IMR-90 (cell line): ENCODE results near the gene HHLA2. TPM values are rescaled to one million over a fixed set of nuclear protein-coding genes. Genes with fewer than 3 reads are reported as not detected.

ENCODE experiments used
- ATAC-seq: fragments of 200-7000 bp; cut with Tn5 transposase; 2 replicates; pipeline ENCODE4 v1.9.1; 2020; ENCODE audit warnings: low read depth, mild to moderate bottlenecking, moderate library complexity
- BruUV-seq: library from RNA; stranded (reverse); fragments of 400-500 nt; replicated peaks from 2 replicates; lab custom pipeline; 2021; lab: Mats Ljungman, UMichigan
- CTCF ChIA-PET: fragments of 300-600 bp; formaldehyde crosslinking; extraction: SDS; loops from one replicate; lab custom pipeline; 2021; ENCODE audit warnings: antibody characterized with exemption; lab: Yijun Ruan, JAX
- POLR2A ChIA-PET: fragments of 300-600 bp; sonication (Branson Sonifier 250); formaldehyde crosslinking; loops from one replicate; lab custom pipeline; 2022; ENCODE audit warnings: antibody characterized with exemption; ENCODE audit not compliant: unreplicated experiment; lab: Charles Lee
- DNase-seq: peaks from one replicate; pipeline ENCODE4 v3.0.0; 2013
- H2AFZ ChIP-seq: replicated peaks from 2 replicates; pipeline ENCODE3; 2013; ENCODE audit warnings: low read length, mild to moderate bottlenecking; ENCODE audit not compliant: poor library complexity
- H2AK5ac ChIP-seq: 2 replicates; pipeline ENCODE4 v1.6.1; 2013; ENCODE audit warnings: low read depth, low read length, inconsistent platforms
- H2AK9ac ChIP-seq: replicated peaks from 2 replicates; pipeline ENCODE3; 2013; ENCODE audit warnings: mild to moderate bottlenecking, low read depth, low read length, moderate library complexity; ENCODE audit not compliant: poor library complexity
- H2BK120ac ChIP-seq: 2 replicates; pipeline ENCODE4 v1.6.1; 2013; ENCODE audit warnings: low read depth, low read length, inconsistent platforms
- H2BK15ac ChIP-seq: 3 replicates; pipeline ENCODE4 v1.6.1; 2013; ENCODE audit warnings: low read depth, low read length, inconsistent platforms
- H2BK20ac ChIP-seq: 2 replicates; pipeline ENCODE4 v1.6.1; 2013; ENCODE audit warnings: low read depth, mild to moderate bottlenecking, inconsistent platforms, low read length, moderate library complexity
- H2BK5ac ChIP-seq: 2 replicates; pipeline ENCODE4 v1.6.1; 2013; ENCODE audit warnings: mild to moderate bottlenecking, low read depth, low read length, inconsistent platforms; ENCODE audit not compliant: poor library complexity, severe bottlenecking
- H3K14ac ChIP-seq: replicated peaks from 2 replicates; pipeline ENCODE4 v1.6.1; 2013; ENCODE audit warnings: low read depth, low read length, inconsistent platforms
- H3K18ac ChIP-seq: 2 replicates; pipeline ENCODE4 v1.6.1; 2013; ENCODE audit warnings: low read depth, low read length, control low read depth
- H3K23ac ChIP-seq: 2 replicates; pipeline ENCODE4 v1.6.1; 2013; ENCODE audit warnings: low read depth, low read length, inconsistent platforms
- H3K27ac ChIP-seq: 2 replicates; pipeline ENCODE4 v1.5.1; 2013; ENCODE audit warnings: mild to moderate bottlenecking, control low read depth, low read length; ENCODE audit not compliant: insufficient read depth
- H3K27me3 ChIP-seq: 2 replicates; pipeline ENCODE4 v1.6.1; 2013; ENCODE audit warnings: low read length; ENCODE audit not compliant: control insufficient read depth, insufficient read depth
- H3K36me3 ChIP-seq: 2 replicates; pipeline ENCODE4 v1.6.1; 2013; ENCODE audit warnings: low read length, mixed read lengths; ENCODE audit not compliant: control insufficient read depth, insufficient read depth
- H3K4ac ChIP-seq: 2 replicates; pipeline ENCODE4 v1.6.1; 2013; ENCODE audit warnings: low read depth, low read length, inconsistent platforms
- H3K4me1 ChIP-seq: 2 replicates; pipeline ENCODE4 v1.6.1; 2013; ENCODE audit warnings: low read length, mixed read lengths; ENCODE audit not compliant: control insufficient read depth, insufficient read depth
- H3K4me2 ChIP-seq: 2 replicates; pipeline ENCODE4 v1.6.1; 2013; ENCODE audit warnings: low read depth, mild to moderate bottlenecking, control low read depth, low read length, moderate library complexity
- H3K4me3 ChIP-seq: 2 replicates; pipeline ENCODE4 v1.5.1; 2013; ENCODE audit warnings: low read depth, mild to moderate bottlenecking, control low read depth, low read length, moderate library complexity; ENCODE audit not compliant: insufficient read depth
- H3K56ac ChIP-seq: 2 replicates; pipeline ENCODE4 v1.6.1; 2013; ENCODE audit warnings: low read length, inconsistent platforms; ENCODE audit not compliant: insufficient read depth; ENCODE audit errors: extremely low read depth
- H3K79me1 ChIP-seq, 2 experiments: 2 replicates each; pipeline ENCODE4 v1.6.1; 2013; ENCODE audit warnings: low read length in 2 of 2, inconsistent platforms in 1 of 2, low read depth in 1 of 2
- H3K9ac ChIP-seq: 2 replicates; pipeline ENCODE4 v1.6.1; 2013; ENCODE audit warnings: low read depth, low read length, control low read depth
- H3K9me1 ChIP-seq: 2 replicates; pipeline ENCODE4 v1.6.1; 2013; ENCODE audit warnings: low read length, inconsistent platforms; ENCODE audit not compliant: insufficient read depth
- H3K9me3 ChIP-seq: 2 replicates; pipeline ENCODE4 v1.6.1; 2013; ENCODE audit warnings: low read length; ENCODE audit not compliant: control insufficient read depth, insufficient read depth
- H4K20me1 ChIP-seq: 2 replicates; pipeline ENCODE4 v1.6.1; 2013; ENCODE audit warnings: low read length, inconsistent platforms; ENCODE audit not compliant: insufficient read depth
- H4K5ac ChIP-seq: 2 replicates; pipeline ENCODE4 v1.6.1; 2013; ENCODE audit warnings: mild to moderate bottlenecking, low read depth, low read length, control low read depth
- H4K8ac ChIP-seq, 2 experiments: 2 replicates each; pipeline ENCODE4 v1.6.1; 2013; ENCODE audit warnings: low read depth in 2 of 2, low read length in 2 of 2, control low read depth in 1 of 2, inconsistent platforms in 1 of 2
- H4K91ac ChIP-seq: 2 replicates; pipeline ENCODE4 v1.6.1; 2013; ENCODE audit warnings: low read depth, low read length, inconsistent platforms; ENCODE audit not compliant: insufficient read depth
- CEBPB ChIP-seq: IDR thresholded peaks from 2 replicates; pipeline ENCODE4 v1.6.1; 2012; ENCODE audit warnings: low read depth, low read length, improper control_type of control experiment
- POLR2A ChIP-seq: IDR thresholded peaks from 2 replicates; pipeline ENCODE4 v1.6.1; 2012; ENCODE audit warnings: mild to moderate bottlenecking, low read depth, low read length
- WGBS, 2 experiments: methylation state at CpG; one replicate each; pipeline versions ENCODE4 v1.1.5 to v1.1.7; 2013; ENCODE audit warnings: missing lambda C conversion rate in 2 of 2; ENCODE audit not compliant: insufficient read length in 1 of 2; ENCODE audit errors: extremely low coverage in 2 of 2; 5-methylcytosine and 5-hydroxymethylcytosine counted together
- dilution Hi-C: fragments of 300-500 bp; cut with HindIII; formaldehyde crosslinking; loops from one replicate; pipeline ENCODE4 v1.14.3; 2018; ENCODE audit warnings: low sequenced_read_pairs; ENCODE audit not compliant: unreplicated experiment
- in situ Hi-C: fragments of 300-500 bp; cut with MboI; formaldehyde crosslinking; loops from 3 replicates; pipeline ENCODE4 v1.14.3; 2019; ENCODE audit warnings: low sequenced_read_pairs, inconsistent platforms, mixed read lengths
- intact Hi-C: fragments of 100-400 bp; cut with micrococcal nuclease; formaldehyde crosslinking; loops from 2 replicates; pipeline ENCODE4 v1.10.0; 2022
- polyA plus RNA-seq, 3 experiments: library from polyadenylated mRNA; depleted of rRNA; stranded (reverse); fragments of >200 nt; gene quantifications; 2 replicates each; pipeline ENCODE4 v1.2.3, GENCODE V29; 2012; ENCODE audit warnings: low replicate concordance in 1 of 3
- total RNA-seq: library from RNA; depleted of rRNA; stranded (reverse); fragments of >200 nt; gene quantifications from 2 replicates; pipeline ENCODE4 v1.2.3, GENCODE V29; 2012

The HHLA2 gene
- total and polyA plus RNA-seq, 2 of the 4 experiments (the other 2 are of a cell fraction): not detected

GRCh38 chr3:108302570-108302969 is 6.2 kb downstream of the HHLA2 start:
- H3K4me2 ChIP-seq: no peak overlapping the region
- in situ Hi-C loops: no loop called here
- H3K79me1 ChIP-seq: no peaks in the 10 kb centered on the region
- peak; percentile 39 for TF ChIP-seq CEBPB
- no peak for TF ChIP-seq POLR2A
- no peak overlapping the region for H3K4me3 ChIP-seq
- peak overlapping the region; percentile 10 for H3K4ac ChIP-seq
- peaks cover 2% of the 10 kb centered on the region; the same call in 1 of the 2 replicates for H3K9me1 ChIP-seq
- H2AFZ ChIP-seq: no peak overlapping the region
- intact Hi-C loops: loop anchor here (10.0 kb wide), 2 partner anchors 62 to 208 kb away; partner anchors contain the start of gene CD47
- H3K14ac ChIP-seq: no peak overlapping the region
- H2BK120ac ChIP-seq: peak overlapping the region; percentile 13; the same call in 1 of the 2 replicates
- DNase-seq: no peak
- ChIA-PET CTCF (no interaction called here), POLR2A (no interaction called here)
- H4K91ac ChIP-seq: no peak overlapping the region
- H3K23ac ChIP-seq: no peak overlapping the region
- H3K9me3 ChIP-seq: no peaks in the 10 kb centered on the region
- no peak overlapping the region for H2BK15ac ChIP-seq
- ATAC-seq: no peak
- H4K20me1 ChIP-seq: no peaks in the 10 kb centered on the region
- H3K36me3 ChIP-seq: no peaks in the 10 kb centered on the region
- H2BK20ac ChIP-seq: no peak overlapping the region; the same call in 1 of the 2 replicates
- no peaks in the 10 kb centered on the region for H3K27me3 ChIP-seq
- H2BK5ac ChIP-seq: no peak overlapping the region
- H3K18ac ChIP-seq: no peak overlapping the region
- H2AK9ac ChIP-seq: no peak overlapping the region
- no peak overlapping the region for H4K8ac ChIP-seq
- no TSS peak for BruUV-seq
- dilution Hi-C loops: no loop called here
- H3K9ac ChIP-seq: no peak overlapping the region
- no CpG with 5 or more reads among the region's 4 CpGs for WGBS, 2 experiments
- H2AK5ac ChIP-seq: no peak overlapping the region
- H3K56ac ChIP-seq: no peak overlapping the region
- H4K5ac ChIP-seq: no peak overlapping the region
- no peak overlapping the region for H3K27ac ChIP-seq
- H3K4me1 ChIP-seq: peaks cover 6% of the 10 kb centered on the region
